Tibial artery (tissue), 4 donors: ENCODE data around the gene IDH2.

Experiments
- DNase-seq, 2 donors: peaks; one replicate each; pipeline ENCODE4 v3.0.0-alpha.2; 2019
- H3K27ac ChIP-seq, 2 donors: fragments of 200-600 bp; sonication (generic) in 1 of 2; 1 replicate in 1 of 2; 2 replicates in 1 of 2; pipeline ENCODE4 v1.5.1; 2018 to 2019; ENCODE audit warnings: mild to moderate bottlenecking in 1 of 2
- H3K27me3 ChIP-seq, 2 donors: fragments of 200-600 bp; sonication (generic) in 1 of 2; one replicate each; pipeline versions ENCODE4 v1.5.1 to v1.6.0; 2016 to 2019
- H3K36me3 ChIP-seq, 3 donors: fragments of 200-600 bp; sonication (generic) in 2 of 3; one replicate each; pipeline ENCODE4 v1.5.1; 2016 to 2019; ENCODE audit warnings: mild to moderate bottlenecking in 2 of 3
- H3K4me1 ChIP-seq, 4 donors: fragments of 200-600 bp; sonication (generic) in 2 of 4; 1 replicate in 3 of 4; 2 replicates in 1 of 4; pipeline ENCODE4 v1.5.1; 2016 to 2019
- H3K4me3 ChIP-seq, 2 donors: fragments of 200-600 bp; sonication (generic) in 1 of 2; 1 replicate in 1 of 2; 2 replicates in 1 of 2; pipeline ENCODE4 v1.5.1; 2018 to 2019; ENCODE audit warnings: mild to moderate bottlenecking in 2 of 2
- H3K9me3 ChIP-seq, 3 donors: fragments of 200-600 bp; sonication (generic) in 1 of 3; one replicate each; pipeline ENCODE4 v1.5.1; 2016 to 2019
- intact Hi-C: fragments of 100-400 bp; cut with DNase I; formaldehyde crosslinking; loops from one replicate; pipeline ENCODE4 v1.15.0; 2023; ENCODE audit warnings: low total_unique reads
- TF ChIP-seq, protein P1 (sequence below), 2 experiments: fragments of 200-600 bp in 1 of 2; fragments of 450-650 bp in 1 of 2; IDR thresholded peaks; one replicate each; pipeline ENCODE4 v1.5.1; 2017 to 2019; ENCODE audit warnings: antibody characterized with exemption in 2 of 2, mild to moderate bottlenecking in 1 of 2, moderate library complexity in 1 of 2

IDH2 gene

DNA sequence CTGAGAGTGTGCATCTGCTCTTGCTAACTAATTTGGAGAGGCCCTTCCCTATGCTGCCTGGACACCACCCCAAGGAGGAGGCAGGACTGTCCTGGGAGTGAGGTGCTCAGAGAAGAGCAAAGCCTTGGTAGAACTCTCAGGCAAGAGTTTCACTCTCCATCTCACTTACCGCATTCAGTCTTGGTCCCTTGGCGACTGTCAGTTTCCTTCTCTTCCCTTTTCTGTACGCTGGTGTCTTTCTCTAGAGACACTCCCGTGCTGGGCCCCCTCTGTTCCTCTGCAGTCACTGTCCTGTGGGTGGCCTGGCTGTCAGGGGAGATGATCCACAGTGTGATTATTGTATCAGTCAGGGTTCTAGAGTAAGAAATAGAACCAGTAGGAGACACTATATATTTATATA, 44.0 kb downstream of the IDH2 start:
- Histone ChIP-seq H3K36me3 (no peaks in the 10 kb centered on the region), H3K4me1 (peaks cover 0 to 34% (median 11%) of the 10 kb centered on the region in 4 donors), H3K4me3 (no peak overlapping the region), H3K27me3 (no peaks in the 10 kb centered on the region), H3K27ac (no peak overlapping the region), H3K9me3 (no peaks in the 10 kb centered on the region)
- DNase-seq, result no peak
- intact Hi-C loops, result no loop called here
- TF ChIP-seq, protein P1, sequence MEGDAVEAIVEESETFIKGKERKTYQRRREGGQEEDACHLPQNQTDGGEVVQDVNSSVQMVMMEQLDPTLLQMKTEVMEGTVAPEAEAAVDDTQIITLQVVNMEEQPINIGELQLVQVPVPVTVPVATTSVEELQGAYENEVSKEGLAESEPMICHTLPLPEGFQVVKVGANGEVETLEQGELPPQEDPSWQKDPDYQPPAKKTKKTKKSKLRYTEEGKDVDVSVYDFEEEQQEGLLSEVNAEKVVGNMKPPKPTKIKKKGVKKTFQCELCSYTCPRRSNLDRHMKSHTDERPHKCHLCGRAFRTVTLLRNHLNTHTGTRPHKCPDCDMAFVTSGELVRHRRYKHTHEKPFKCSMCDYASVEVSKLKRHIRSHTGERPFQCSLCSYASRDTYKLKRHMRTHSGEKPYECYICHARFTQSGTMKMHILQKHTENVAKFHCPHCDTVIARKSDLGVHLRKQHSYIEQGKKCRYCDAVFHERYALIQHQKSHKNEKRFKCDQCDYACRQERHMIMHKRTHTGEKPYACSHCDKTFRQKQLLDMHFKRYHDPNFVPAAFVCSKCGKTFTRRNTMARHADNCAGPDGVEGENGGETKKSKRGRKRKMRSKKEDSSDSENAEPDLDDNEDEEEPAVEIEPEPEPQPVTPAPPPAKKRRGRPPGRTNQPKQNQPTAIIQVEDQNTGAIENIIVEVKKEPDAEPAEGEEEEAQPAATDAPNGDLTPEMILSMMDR (IDR thresholded peaks at IDR 0.05), result no peak

DNA sequence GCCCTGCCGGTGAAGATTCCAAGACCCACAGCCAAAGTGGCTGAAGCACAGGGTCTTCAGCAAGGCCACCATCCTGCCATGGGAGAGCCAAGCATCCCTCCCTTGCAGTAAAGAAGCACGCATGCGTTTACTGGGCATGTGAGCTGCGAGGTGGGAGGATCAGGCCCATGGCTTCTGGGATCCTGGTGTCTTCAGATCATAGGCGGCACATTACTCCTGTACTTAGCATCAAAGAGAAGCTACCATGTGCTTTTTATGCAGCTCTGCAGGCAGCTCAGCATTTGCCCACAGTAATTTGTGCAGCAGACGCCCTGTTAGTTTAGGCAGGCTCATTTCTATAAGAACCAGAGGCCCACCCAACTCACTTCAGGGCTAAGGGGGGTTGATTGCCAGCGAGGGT, 45.7 kb downstream of the IDH2 start:
- Histone ChIP-seq H3K4me1 (peaks cover 0 to 16% (median under 1%) of the 10 kb centered on the region in 4 donors), H3K27me3 (no peaks in the 10 kb centered on the region), H3K27ac (no peak overlapping the region), H3K36me3 (no peaks in the 10 kb centered on the region), H3K9me3 (no peaks in the 10 kb centered on the region), H3K4me3 (no peak overlapping the region)
- intact Hi-C loops, result no loop called here
- DNase-seq, result no peak
- TF ChIP-seq, protein P1 (IDR thresholded peaks at IDR 0.05), result no peak

GRCh38 chr15:90055182-90055581, 47.1 kb downstream of the IDH2 start:
- no peak overlapping the region for H3K27ac ChIP-seq
- TF ChIP-seq, protein P1 (IDR thresholded peaks at IDR 0.05), result no peak
- H3K27me3 ChIP-seq, result no peaks in the 10 kb centered on the region
- no peak for DNase-seq
- H3K36me3 ChIP-seq, result no peaks in the 10 kb centered on the region
- no peaks in the 10 kb centered on the region for H3K9me3 ChIP-seq
- no peak overlapping the region for H3K4me3 ChIP-seq
- H3K4me1 ChIP-seq, result peaks cover 0 to 16% (median 0%) of the 10 kb centered on the region in 4 donors
- intact Hi-C loops, result no loop called here

- Histone ChIP-seq H3K9me3 (no peaks in the 10 kb centered on the region), H3K4me1 (peaks cover 0 to 12% (median 0%) of the 10 kb centered on the region in 4 donors), H3K27me3 (no peaks in the 10 kb centered on the region), H3K4me3 (no peak overlapping the region), H3K36me3 (no peaks in the 10 kb centered on the region), H3K27ac (no peak overlapping the region)
- DNase-seq, result no peak
- intact Hi-C loops, result no loop called here
- TF ChIP-seq, protein P1 (IDR thresholded peaks at IDR 0.05), result no peak
Observed at GRCh38 chr15:90054618-90055097, 47.6 kb downstream of the IDH2 start.

DNA sequence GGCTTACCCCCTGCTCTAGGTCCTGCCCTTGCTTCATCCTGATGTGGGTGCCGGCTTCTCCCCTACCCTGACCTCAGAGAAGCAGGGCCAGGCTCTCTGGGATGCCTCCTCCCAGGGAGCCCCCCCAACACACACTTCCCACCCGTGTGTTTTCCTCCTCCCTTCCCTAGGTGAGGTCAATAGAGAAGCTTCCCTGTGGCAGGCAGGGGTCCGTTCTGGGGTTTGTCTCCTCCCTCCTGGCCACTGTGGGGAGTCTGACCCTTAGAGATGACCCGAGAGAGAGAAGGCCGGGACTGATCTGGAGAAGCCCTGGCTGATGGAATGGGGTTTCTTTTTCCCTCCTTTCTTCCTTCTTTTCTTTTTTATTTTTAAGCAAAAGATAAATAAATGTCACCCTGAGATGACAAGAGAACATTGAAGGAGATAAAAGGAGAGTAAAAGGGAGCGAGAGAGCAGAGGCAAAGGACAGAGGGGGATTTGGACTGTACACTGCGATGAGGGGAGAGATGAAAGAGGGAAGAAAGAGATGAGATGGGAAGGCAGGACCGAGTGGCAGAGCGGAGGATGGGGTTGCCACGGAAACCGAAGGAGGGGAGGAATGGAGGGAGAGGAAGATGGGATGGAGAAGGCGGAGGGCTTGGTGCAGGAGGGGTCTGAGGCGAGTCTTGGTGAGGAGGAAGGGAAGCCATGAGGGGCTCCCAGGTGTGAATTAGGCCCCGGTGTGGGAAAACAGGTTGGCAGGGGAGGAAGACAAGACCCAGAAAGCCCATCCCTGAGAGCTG, 48.4 kb downstream of the IDH2 start:
- peaks cover 0 to 6% (median 0%) of the 10 kb centered on the region in 4 donors for H3K4me1 ChIP-seq
- intact Hi-C loops, result no loop called here
- no peak overlapping the region for H3K27ac ChIP-seq
- no peaks in the 10 kb centered on the region for H3K9me3 ChIP-seq
- H3K4me3 ChIP-seq, result no peak overlapping the region
- TF ChIP-seq, protein P1 (IDR thresholded peaks at IDR 0.05), result no peak
- no peaks in the 10 kb centered on the region for H3K36me3 ChIP-seq
- DNase-seq, result no peak
- H3K27me3 ChIP-seq, result no peaks in the 10 kb centered on the region
